ENCODE measurements around the gene C22orf31.
"Not testable (repeated sequence)": the region's sequence is repeated elsewhere in the genome, so short reads cannot be mapped to it uniquely, and the experiment has no call there.

C22orf31 gene

DNA sequence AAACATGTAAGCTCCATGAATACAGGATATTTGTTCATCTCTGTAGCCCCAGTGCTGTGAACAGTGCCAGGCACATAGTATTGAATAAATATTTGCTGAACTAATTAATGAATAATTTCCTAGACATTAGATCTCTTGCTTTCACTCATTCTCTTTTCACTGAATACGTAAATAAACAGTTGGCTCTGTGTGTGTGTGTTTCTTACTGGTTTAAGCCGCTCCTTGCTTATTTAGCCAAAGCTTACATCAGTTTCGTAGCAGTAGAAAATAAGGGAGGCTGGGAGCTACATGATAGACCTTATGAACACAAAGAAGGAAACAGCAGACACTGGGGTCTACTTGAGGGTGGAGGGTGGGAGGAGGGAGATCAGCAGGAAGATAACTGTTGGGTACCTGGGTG, 28.4 kb upstream of the C22orf31 start:
- no peak for FAIRE-seq
- TF ChIP-seq POLR2A (IDR thresholded peaks at IDR 0.05; ENCODE audit: low read depth, low read length), result no peak
- no peak for DNase-seq (ENCODE audit: insufficient read length, low spot score)

GRCh38 chr22:29089507-29089906, 27.9 kb upstream of the C22orf31 start:
- no peak for FAIRE-seq
- no peak for TF ChIP-seq POLR2A (IDR thresholded peaks at IDR 0.05; ENCODE audit: low read depth, low read length)
- no peak for DNase-seq (ENCODE audit: insufficient read length, low spot score)

DNA sequence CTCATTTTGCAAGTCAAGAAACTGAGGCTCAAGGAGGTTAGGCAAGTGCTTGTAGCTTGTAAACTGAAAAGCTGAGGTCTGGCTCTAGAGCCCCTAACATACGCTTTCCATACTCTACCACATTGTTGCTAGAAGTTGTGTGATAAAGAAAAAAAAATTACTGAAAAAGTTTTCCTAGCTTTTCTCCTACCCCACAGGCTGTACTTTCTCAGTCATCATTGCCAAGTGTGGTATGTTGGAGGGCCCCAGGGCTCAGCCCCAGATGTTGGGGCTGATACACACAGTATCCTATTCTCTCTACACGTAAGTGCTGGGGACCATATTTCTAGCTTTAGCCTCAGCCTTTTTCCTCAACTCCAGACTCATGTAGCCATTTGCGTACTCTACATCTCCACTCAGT, 27.2 kb upstream of the C22orf31 start:
- DNase-seq (ENCODE audit: insufficient read length, low spot score) (no peak), FAIRE-seq (no peak)
- no peak for TF ChIP-seq POLR2A (IDR thresholded peaks at IDR 0.05; ENCODE audit: low read depth, low read length)

DNA sequence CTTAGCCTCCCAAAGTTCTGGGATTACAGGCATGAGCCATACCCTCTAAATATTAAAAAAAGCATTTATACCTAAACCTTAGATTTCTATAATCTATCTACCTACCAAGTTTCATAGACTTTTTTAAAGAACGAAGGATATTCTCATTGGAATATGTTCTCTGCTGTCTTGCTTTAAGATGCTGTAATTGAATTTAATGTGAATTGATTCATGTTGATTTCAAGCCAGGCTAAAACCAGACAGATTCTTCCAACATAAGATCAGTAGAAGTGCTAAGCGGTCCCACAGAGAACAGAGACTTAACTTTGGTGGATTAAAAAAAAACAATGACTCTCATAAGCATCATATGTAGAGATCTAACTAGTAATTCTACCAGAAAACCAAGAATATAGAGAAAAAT, 25.4 kb upstream of the C22orf31 start:
- no peak for FAIRE-seq
- TF ChIP-seq POLR2A (IDR thresholded peaks at IDR 0.05; ENCODE audit: low read depth, low read length), result no peak
- no peak for DNase-seq (ENCODE audit: insufficient read length, low spot score)

GRCh38 chr22:29083933-29084591, 22.4 kb upstream of the C22orf31 start:
- DNase-seq (ENCODE audit: insufficient read length, low spot score), result no peak

GRCh38 chr22:29083576-29083932, 21.9 kb upstream of the C22orf31 start:
- FAIRE-seq; DNase-seq (ENCODE audit: insufficient read length, low spot score): not testable (repeated sequence)

More at GRCh38 chr22:29083933-29084591, 22.4 kb upstream of the C22orf31 start:
- no peak for TF ChIP-seq POLR2A (IDR thresholded peaks at IDR 0.05; ENCODE audit: low read depth, low read length)
- FAIRE-seq, result no peak

GRCh38 chr22:29082826-29083545, 21.4 kb upstream of the C22orf31 start:
- no peak for FAIRE-seq
- DNase-seq (ENCODE audit: insufficient read length, low spot score), result no peak
- TF ChIP-seq POLR2A (IDR thresholded peaks at IDR 0.05; ENCODE audit: low read depth, low read length), result no peak

GRCh38 chr22:29081517-29082236, 20.0 kb upstream of the C22orf31 start:
- FAIRE-seq, result no peak
- no peak for TF ChIP-seq POLR2A (IDR thresholded peaks at IDR 0.05; ENCODE audit: low read depth, low read length)
- DNase-seq (ENCODE audit: insufficient read length, low spot score), result no peak

GRCh38 chr22:29080106-29080975, 18.7 kb upstream of the C22orf31 start:
- TF ChIP-seq POLR2A (IDR thresholded peaks at IDR 0.05; ENCODE audit: low read depth, low read length), result no peak
- no peak for DNase-seq (ENCODE audit: insufficient read length, low spot score)
- no peak for FAIRE-seq

- no peak for FAIRE-seq
- no peak for TF ChIP-seq POLR2A (IDR thresholded peaks at IDR 0.05; ENCODE audit: low read depth, low read length)
- no peak for DNase-seq (ENCODE audit: insufficient read length, low spot score)
These were observed 17.7 kb upstream of the C22orf31 start for GRCh38 chr22:29079218-29079901.

DNA sequence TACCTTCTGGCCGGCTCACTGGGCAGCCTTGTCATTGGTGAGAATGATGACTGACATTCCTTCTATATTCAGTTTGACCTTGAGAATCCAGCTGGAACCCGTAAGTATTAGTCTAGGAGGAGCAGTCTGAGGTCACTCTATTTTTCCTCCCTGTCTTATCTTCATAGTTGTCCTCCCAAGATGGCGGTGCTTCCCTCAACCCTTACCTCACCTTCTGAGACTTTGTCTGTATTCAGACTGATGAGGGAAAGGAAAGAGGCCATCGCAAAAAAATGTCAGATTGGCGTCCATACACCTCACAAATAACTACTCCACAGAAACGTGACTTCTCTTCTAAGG, 17.2 kb upstream of the C22orf31 start:
- no peak for TF ChIP-seq POLR2A (IDR thresholded peaks at IDR 0.05; ENCODE audit: low read depth, low read length)
- FAIRE-seq (no peak), DNase-seq (ENCODE audit: insufficient read length, low spot score) (no peak)

DNA sequence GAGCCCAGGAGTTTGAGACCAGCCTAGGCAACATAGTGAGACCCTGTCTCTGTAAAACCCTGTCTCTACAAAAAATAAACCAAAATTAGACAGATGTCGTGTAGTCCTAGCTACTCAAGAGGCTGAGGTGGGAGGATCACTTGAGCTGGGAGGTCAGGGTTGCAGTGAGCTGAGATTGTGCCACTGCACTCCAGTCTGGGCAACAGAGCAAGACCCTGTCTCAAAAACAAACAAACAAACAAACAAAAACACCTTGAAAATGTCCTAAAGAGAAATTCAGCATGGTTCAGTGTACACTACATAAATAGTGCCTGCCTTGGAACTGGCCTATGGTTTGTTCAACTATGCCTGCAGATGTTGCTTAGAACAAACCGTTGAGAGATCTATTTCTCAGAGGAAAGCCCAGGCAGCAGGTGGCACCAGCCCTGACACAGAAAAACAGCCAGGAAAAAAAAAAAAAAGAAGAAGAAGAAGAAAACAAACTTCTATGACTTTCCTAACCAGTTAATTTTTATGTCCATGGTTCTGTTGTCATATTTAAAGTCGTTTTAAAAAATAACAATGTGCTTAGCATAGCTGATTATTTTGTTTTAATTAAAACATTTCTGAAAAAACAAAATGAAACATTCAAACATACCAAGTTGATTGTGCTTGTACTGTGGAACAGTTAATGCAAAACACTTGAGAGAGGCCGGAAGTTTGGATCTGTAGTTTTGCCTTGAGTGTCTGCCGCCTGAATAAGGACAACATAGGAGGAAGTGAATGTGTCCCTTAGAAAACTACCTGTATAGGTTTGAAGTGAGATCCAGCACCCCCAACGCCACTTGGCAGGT, 16.6 kb upstream of the C22orf31 start:
- no peak for DNase-seq (ENCODE audit: insufficient read length, low spot score)
- FAIRE-seq, result no peak
- no peak for TF ChIP-seq POLR2A (IDR thresholded peaks at IDR 0.05; ENCODE audit: low read depth, low read length)

All from H54 (cell line).